Thyroid gland (tissue), 4 donors: ENCODE measurements around the gene RHOBTB1. TPM values are rescaled to one million over a fixed set of nuclear protein-coding genes. Genes with fewer than 3 reads are reported as not detected.
"Not testable (repeated sequence)": the region's sequence is repeated elsewhere in the genome, so short reads cannot be mapped to it uniquely, and the experiment has no call there.

ENCODE experiments used
- DNase-seq, 2 donors: peaks; one replicate each; pipeline ENCODE4 v3.0.0-alpha.2; 2019
- H3K27ac ChIP-seq, 3 donors: fragments of 200-600 bp; sonication (generic); 1 replicate in 2 of 3; 2 replicates in 1 of 3; pipeline ENCODE4 v1.5.1; 2016 to 2019; ENCODE audit warnings: mild to moderate bottlenecking in 1 of 3, moderate library complexity in 1 of 3
- H3K27me3 ChIP-seq: fragments of 200-600 bp; sonication (generic); one replicate; pipeline ENCODE4 v1.5.1; 2019
- H3K36me3 ChIP-seq, 2 donors: fragments of 200-600 bp; sonication (generic); one replicate each; pipeline ENCODE4 v1.5.1; 2016 to 2019
- H3K4me1 ChIP-seq, 2 donors: fragments of 200-600 bp; sonication (generic); one replicate each; pipeline ENCODE4 v1.5.1; 2017 to 2019
- H3K4me3 ChIP-seq, 3 donors: fragments of 200-600 bp; sonication (generic); replicated peaks in 1 of 3; 1 replicate in 2 of 3; 2 replicates in 1 of 3; pipeline ENCODE4 v1.5.1; 2016; ENCODE audit warnings: mild to moderate bottlenecking in 1 of 3
- H3K9me3 ChIP-seq: fragments of 200-600 bp; sonication (generic); one replicate; pipeline ENCODE4 v1.5.1; 2017
- POLR2A ChIP-seq, 2 donors: fragments of 450-650 bp; IDR thresholded peaks; one replicate each; pipeline ENCODE4 v1.6.1; 2017; ENCODE audit warnings: antibody characterized with exemption in 2 of 2, mild to moderate bottlenecking in 2 of 2, moderate library complexity in 1 of 2
- WGBS, 2 donors: methylation state at CpG; one replicate each; pipeline ENCODE4 v1.1.5; 2017; 5-methylcytosine and 5-hydroxymethylcytosine counted together
- intact Hi-C: fragments of 100-400 bp; cut with DNase I; formaldehyde crosslinking; loops from one replicate; pipeline ENCODE4 v1.15.1; 2023
- total RNA-seq, 4 donors: library from RNA; depleted of rRNA; stranded (reverse); fragments of >200 nt; gene quantifications; one replicate each; pipeline ENCODE4 v1.2.3, GENCODE V29; 2016
- TF ChIP-seq, protein P1 (sequence below), 6 experiments: fragments of 200-600 bp in 3 of 6; fragments of 450-650 bp in 3 of 6; sonication (generic) in 3 of 6; IDR thresholded peaks; one replicate each; pipeline ENCODE4 v1.5.1; 2016 to 2019; ENCODE audit warnings: antibody characterized with exemption in 6 of 6, mild to moderate bottlenecking in 2 of 6, inconsistent platforms in 1 of 6, moderate library complexity in 1 of 6

Gene RHOBTB1
- total RNA-seq, 4 donors from 2014 or later: 6.8 to 10.5 (median 9.1) TPM

DNA sequence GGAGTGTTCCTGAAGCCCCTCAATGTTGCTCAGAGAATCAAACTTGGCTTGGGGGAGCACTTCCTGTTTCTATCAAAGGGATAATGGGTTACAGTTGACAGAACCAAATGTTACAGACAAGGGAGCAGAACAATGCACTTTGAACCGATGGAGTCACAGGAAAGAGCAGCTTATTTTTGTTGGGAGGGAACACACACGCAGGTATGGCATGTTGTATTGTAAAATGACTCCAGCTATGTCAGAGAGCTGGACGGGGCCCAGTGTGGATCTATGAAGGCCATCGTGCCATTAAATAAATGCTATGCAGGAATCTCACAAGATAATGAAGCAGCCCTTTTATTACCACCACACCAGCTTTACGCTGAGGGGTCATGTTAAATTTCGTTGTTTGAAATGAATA, 35.1 kb downstream of the RHOBTB1 start:
- intact Hi-C loops: no loop called here

DNA sequence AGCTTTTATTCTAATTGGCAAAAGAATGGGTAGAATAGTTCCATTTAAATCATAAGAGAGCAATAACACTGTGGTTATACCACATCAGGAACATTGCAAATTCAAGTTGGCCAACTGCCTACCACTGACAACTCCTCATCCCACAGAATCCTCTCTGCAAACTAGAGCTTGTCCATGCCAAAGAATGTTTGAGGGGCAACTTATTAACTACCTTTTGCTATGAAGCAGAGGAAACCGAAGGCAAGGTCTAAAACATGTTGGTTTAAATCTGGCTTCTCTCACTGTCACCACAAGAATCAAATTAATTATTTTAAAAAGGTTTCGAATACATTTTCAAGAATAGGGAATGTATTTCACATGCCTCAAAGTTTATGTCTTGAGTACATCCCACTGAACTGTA, 36.0 kb downstream of the RHOBTB1 start:
- H3K27ac ChIP-seq: no peak overlapping the region
- 94 to 95% methylated on average over 2 of the region's 2 CpGs for WGBS, 2 donors

More for the DNA sequence above, 35.1 kb downstream of the RHOBTB1 start:
- WGBS, 2 donors: 84 to 91% methylated on average over 6 of the region's 6 CpGs
- H3K4me1 ChIP-seq: peaks cover 24 to 32% of the 10 kb centered on the region in 2 donors
- no peak for DNase-seq
- TF ChIP-seq, protein P1, sequence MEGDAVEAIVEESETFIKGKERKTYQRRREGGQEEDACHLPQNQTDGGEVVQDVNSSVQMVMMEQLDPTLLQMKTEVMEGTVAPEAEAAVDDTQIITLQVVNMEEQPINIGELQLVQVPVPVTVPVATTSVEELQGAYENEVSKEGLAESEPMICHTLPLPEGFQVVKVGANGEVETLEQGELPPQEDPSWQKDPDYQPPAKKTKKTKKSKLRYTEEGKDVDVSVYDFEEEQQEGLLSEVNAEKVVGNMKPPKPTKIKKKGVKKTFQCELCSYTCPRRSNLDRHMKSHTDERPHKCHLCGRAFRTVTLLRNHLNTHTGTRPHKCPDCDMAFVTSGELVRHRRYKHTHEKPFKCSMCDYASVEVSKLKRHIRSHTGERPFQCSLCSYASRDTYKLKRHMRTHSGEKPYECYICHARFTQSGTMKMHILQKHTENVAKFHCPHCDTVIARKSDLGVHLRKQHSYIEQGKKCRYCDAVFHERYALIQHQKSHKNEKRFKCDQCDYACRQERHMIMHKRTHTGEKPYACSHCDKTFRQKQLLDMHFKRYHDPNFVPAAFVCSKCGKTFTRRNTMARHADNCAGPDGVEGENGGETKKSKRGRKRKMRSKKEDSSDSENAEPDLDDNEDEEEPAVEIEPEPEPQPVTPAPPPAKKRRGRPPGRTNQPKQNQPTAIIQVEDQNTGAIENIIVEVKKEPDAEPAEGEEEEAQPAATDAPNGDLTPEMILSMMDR (IDR thresholded peaks at IDR 0.05): no peak
- TF ChIP-seq POLR2A (IDR thresholded peaks at IDR 0.05): no peak
- no peak overlapping the region for H3K27ac ChIP-seq
- H3K9me3 ChIP-seq: no peaks in the 10 kb centered on the region
- no peaks in the 10 kb centered on the region for H3K36me3 ChIP-seq
- H3K27me3 ChIP-seq: no peaks in the 10 kb centered on the region
- no peak overlapping the region for H3K4me3 ChIP-seq

GRCh38 chr10:60907236-60907635, 36.7 kb downstream of the RHOBTB1 start:
- Histone ChIP-seq H3K4me3 (no peak overlapping the region), H3K4me1 (peaks cover 24 to 32% of the 10 kb centered on the region in 2 donors), H3K27me3 (no peaks in the 10 kb centered on the region), H3K9me3 (no peaks in the 10 kb centered on the region), H3K36me3 (no peaks in the 10 kb centered on the region), H3K27ac (no peak overlapping the region)
- DNase-seq: no peak
- intact Hi-C loops: no loop called here
- no peak for TF ChIP-seq POLR2A (IDR thresholded peaks at IDR 0.05)
- TF ChIP-seq, protein P1 (IDR thresholded peaks at IDR 0.05): no peak
- 88 to 97% methylated on average over 3 of the region's 3 CpGs for WGBS, 2 donors

More for the DNA sequence above, 36.0 kb downstream of the RHOBTB1 start:
- Histone ChIP-seq H3K4me3 (no peak overlapping the region), H3K36me3 (no peaks in the 10 kb centered on the region), H3K9me3 (no peaks in the 10 kb centered on the region), H3K27me3 (no peaks in the 10 kb centered on the region), H3K4me1 (peaks cover 24 to 32% of the 10 kb centered on the region in 2 donors)
- TF ChIP-seq, protein P1 (IDR thresholded peaks at IDR 0.05): no peak
- no peak for TF ChIP-seq POLR2A (IDR thresholded peaks at IDR 0.05)
- no peak for DNase-seq
- intact Hi-C loops: no loop called here

DNA sequence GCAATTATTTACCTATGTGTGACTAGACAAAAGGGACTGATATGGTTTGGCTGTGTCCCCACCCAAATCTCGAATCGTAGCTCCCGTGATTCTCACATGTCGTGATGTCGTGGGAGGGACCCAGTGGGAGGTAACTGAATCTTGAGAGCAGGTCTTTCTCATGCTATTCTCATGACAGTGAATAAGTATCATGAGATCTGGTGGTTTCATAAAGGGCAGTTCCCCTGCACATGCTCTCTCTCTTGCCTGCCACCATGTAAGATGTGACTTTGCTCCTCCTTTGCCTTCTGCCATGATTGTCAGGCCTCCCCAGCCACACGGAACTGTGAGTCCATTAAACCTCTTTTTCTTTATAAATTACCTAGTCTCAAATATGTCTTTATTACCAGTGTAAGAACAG, 37.2 kb downstream of the RHOBTB1 start:
- peaks cover 24 to 32% of the 10 kb centered on the region in 2 donors for H3K4me1 ChIP-seq
- H3K27me3 ChIP-seq, H3K4me3 ChIP-seq, H3K36me3 ChIP-seq, DNase-seq, intact Hi-C loops, H3K9me3 ChIP-seq: not testable (repeated sequence)
- WGBS, 2 donors: 93 to 95% methylated on average over 6 of the region's 6 CpGs
- peak overlapping the region in 1 of 3 donors; percentile 76 for H3K27ac ChIP-seq

DNA sequence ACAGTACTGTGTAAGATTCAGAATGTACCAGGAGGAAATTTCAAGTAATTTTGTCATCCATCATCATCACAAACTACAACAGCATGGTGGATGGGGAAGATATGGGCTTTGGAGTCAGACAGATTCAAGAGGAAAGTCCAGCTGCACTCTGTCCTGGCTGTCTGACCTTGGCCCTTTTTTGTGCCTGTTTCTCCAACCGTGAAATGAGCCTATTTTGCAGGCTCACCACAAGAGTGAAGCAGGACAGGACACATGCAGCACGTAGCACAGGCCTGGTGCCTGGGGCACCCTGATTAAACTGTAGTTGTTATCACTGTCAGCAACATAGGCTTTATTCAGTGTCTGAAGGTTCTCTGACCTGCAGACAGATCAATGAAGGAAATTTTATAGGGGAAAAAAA, 37.6 kb downstream of the RHOBTB1 start:
- Histone ChIP-seq H3K9me3 (no peaks in the 10 kb centered on the region), H3K27ac (peak overlapping the region in 2 of 3 donors; percentile 64 to 76), H3K4me1 (peaks cover 24 to 32% of the 10 kb centered on the region in 2 donors), H3K4me3 (no peak overlapping the region), H3K36me3 (no peaks in the 10 kb centered on the region), H3K27me3 (no peaks in the 10 kb centered on the region)
- DNase-seq: peak in 1 of 2 donors; percentile 10
- 46 to 61% methylated on average over 2 of the region's 2 CpGs for WGBS, 2 donors
- TF ChIP-seq POLR2A (IDR thresholded peaks at IDR 0.05): no peak
- TF ChIP-seq, protein P1 (IDR thresholded peaks at IDR 0.05): no peak
- intact Hi-C loops: no loop called here
